SK-N-MC (cell line): Measurements from ENCODE around the gene PARD3B.

Experiments used
- DNase-seq: peaks from one replicate; pipeline ENCODE4 v3.0.0-alpha.2; 2011; ENCODE audit warnings: low read depth, low spot score
- H3K27ac ChIP-seq: fragments of 200-600 bp; sonication (generic); 2 replicates; pipeline ENCODE4 v1.5.1; 2016; ENCODE audit warnings: mixed run types
- H3K36me3 ChIP-seq: fragments of 200-600 bp; sonication (generic); 2 replicates; pipeline ENCODE4 v1.6.1; 2017; ENCODE audit warnings: antibody characterized with exemption, low read length, mixed read lengths; ENCODE audit not compliant: insufficient read depth
- H3K4me3 ChIP-seq: fragments of 200-600 bp; sonication (generic); 2 replicates; pipeline ENCODE4 v1.5.1; 2016
- H3K9ac ChIP-seq: fragments of 200-600 bp; sonication (generic); 2 replicates; pipeline ENCODE4 v1.8.0; 2017; ENCODE audit warnings: mixed run types, mixed read lengths; ENCODE audit not compliant: insufficient read length
- H3K9me3 ChIP-seq: fragments of 200-600 bp; sonication (generic); 2 replicates; pipeline ENCODE4 v1.6.1; 2017; ENCODE audit warnings: low read depth, mild to moderate bottlenecking, antibody characterized with exemption, low read length, moderate library complexity, mixed read lengths
- EZH2 ChIP-seq: fragments of 200-600 bp; sonication (generic); IDR thresholded peaks from one replicate; pipeline ENCODE4 v1.6.1; 2017; ENCODE audit warnings: antibody characterized with exemption
- FOXP2 ChIP-seq: optimal IDR thresholded peaks from 2 replicates; pipeline ENCODE3; 2011; ENCODE audit warnings: mild to moderate bottlenecking, moderate library complexity; ENCODE audit not compliant: insufficient read depth; ENCODE audit errors: extremely low read length, control extremely low read depth
- POLR2AphosphoS5 ChIP-seq: IDR thresholded peaks from 2 replicates; pipeline ENCODE4 v1.6.1; 2012; ENCODE audit warnings: mild to moderate bottlenecking, low read depth, low read length, borderline replicate concordance

Gene PARD3B

DNA sequence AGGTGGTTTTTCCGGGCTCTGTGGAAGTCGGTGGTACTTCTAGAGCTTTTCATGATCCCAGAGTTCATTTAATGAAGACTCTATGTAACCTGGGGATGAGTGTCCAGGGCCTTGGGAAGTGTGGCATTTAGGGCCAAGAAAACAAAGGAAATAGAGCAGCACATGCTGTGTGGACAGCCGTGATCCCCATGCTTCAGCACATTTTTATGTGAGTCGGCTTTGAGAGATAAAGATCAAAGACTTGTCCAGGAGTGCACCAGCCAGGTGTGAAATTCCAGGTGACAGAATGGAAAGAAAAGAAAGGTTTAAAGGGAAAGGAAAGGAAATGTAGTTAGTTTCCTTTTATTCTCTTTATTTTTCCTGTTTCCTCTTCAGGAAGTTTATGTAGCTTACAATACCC is 879.1 kb downstream of the PARD3B start:
- TF ChIP-seq FOXP2: no peak
- no peak for TF ChIP-seq EZH2
- TF ChIP-seq POLR2AphosphoS5: no peak
- Histone ChIP-seq H3K9me3 (no peaks in the 10 kb centered on the region), H3K4me3 (no peak overlapping the region), H3K27ac (no peak overlapping the region), H3K9ac (no peak overlapping the region), H3K36me3 (no peaks in the 10 kb centered on the region)
- DNase-seq: no peak

DNA sequence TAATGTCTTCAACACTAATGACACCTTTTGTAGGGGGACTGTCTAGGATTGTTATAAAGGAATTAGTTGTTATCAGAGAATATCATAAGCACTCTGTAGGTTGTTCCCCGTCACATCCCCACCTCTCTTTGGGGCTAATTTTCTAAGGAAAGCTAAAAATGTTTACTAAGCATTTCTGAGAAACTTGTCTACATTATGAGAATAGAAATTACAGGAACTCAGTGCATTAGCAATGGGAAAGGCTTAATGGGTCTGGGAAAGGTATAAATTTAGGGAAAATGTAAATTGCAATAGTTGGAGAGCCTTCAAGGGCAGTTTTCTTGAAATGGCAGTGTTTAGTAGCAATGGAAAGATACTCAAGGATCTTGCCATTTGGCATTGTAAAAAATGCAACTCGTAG is 879.8 kb downstream of the PARD3B start:
- Histone ChIP-seq H3K27ac (no peak overlapping the region), H3K36me3 (no peaks in the 10 kb centered on the region), H3K9me3 (no peaks in the 10 kb centered on the region), H3K4me3 (no peak overlapping the region), H3K9ac (no peak overlapping the region)
- TF ChIP-seq POLR2AphosphoS5 (no peak), FOXP2 (no peak), EZH2 (no peak)
- DNase-seq: no peak

DNA sequence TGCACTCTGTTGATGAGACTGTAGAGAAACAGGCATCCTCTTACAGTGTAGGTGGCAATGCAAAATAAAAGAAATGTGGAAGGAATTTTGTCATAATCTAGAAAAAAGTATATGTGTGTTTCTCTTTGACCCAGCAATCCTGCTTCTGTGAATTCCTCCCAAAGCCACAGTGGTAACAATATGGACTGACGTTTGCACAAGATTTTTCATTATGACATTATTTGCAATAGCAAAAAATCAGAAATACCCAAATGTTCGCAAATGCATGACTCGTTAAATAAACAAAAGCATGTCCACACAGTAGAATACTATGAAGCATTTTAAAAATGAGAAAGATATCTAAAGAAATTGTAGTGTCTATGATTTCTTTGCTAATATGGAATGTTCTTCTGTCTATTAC is 881.8 kb downstream of the PARD3B start:
- H3K9me3 ChIP-seq: no peaks in the 10 kb centered on the region
- DNase-seq: no peak
- H3K36me3 ChIP-seq: no peaks in the 10 kb centered on the region
- no peak overlapping the region for H3K27ac ChIP-seq
- TF ChIP-seq POLR2AphosphoS5 (no peak), FOXP2 (no peak), EZH2 (no peak)
- no peak overlapping the region for H3K4me3 ChIP-seq
- no peak overlapping the region for H3K9ac ChIP-seq

DNA sequence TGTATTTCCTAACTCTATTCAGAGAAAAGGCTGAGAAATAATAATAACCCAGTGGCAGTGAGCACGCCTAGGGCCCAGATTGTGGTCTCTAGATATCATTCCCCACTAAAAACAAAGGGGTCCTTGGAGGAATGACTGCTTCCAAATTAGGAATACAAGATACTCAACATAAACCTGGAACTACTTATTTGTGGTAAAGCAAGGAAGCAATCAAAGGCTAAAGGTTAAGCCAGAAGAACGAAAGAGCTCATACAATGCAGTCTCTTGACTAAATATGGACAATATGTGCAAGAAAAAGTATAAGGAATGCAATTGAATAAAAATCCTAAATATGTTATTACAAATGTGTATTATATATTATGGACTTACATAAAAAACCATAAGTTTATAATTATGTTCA is 883.5 kb downstream of the PARD3B start:
- Histone ChIP-seq H3K9ac (no peak overlapping the region), H3K36me3 (no peaks in the 10 kb centered on the region), H3K4me3 (no peak overlapping the region), H3K9me3 (no peaks in the 10 kb centered on the region), H3K27ac (no peak overlapping the region)
- TF ChIP-seq POLR2AphosphoS5 (no peak), FOXP2 (no peak)
- no peak for DNase-seq

DNA sequence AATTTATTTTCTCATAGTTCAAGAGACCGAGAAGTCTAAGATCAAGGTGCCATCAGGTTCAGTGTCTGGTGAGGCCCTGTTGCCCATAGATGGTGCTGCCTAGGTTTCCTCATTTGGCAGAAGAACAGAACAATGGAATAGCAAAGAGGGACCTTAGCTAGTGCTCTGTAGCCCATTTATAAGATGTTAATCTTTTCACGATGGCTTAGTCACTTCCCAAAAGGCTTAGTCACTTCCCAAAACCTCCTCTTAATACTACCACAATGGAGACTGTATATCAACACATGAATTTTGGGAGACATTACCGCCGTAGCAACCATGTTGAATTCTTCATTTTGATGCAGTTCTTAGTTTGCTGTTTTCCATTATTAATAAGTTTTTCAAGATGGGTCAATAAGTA is 890.7 kb downstream of the PARD3B start:
- H3K4me3 ChIP-seq: no peak overlapping the region
- TF ChIP-seq FOXP2 (no peak), EZH2 (no peak), POLR2AphosphoS5 (no peak)
- 0 out of 2 replicates have a peak, but pooled peaks cover 3% of the 10 kb centered on the region for H3K9me3 ChIP-seq
- no peak for DNase-seq
- no peak overlapping the region for H3K27ac ChIP-seq
- no peaks in the 10 kb centered on the region for H3K36me3 ChIP-seq
- H3K9ac ChIP-seq: no peak overlapping the region

DNA sequence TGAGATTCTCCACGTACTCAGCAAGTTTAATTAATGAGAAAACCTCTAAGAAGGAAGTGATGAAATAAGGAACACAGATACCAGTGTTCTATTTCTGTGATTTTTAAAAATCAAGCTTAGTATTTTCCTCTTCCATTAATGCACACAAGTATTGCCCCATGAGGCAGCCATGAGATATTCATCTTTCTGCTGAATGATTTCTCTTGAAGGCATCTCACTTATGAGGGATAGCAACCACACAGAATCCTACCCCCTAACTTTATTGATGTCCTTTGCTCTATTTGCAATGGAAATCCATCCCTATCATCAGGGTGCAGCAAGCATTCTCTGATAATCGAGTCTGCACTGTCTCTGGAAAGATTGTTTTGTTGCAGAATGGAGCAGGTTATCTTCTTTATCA is 893.0 kb downstream of the PARD3B start:
- Histone ChIP-seq H3K4me3 (no peak overlapping the region), H3K9me3 (0 out of 2 replicates have a peak, but pooled peaks cover 3% of the 10 kb centered on the region), H3K9ac (no peak overlapping the region), H3K27ac (no peak overlapping the region), H3K36me3 (no peaks in the 10 kb centered on the region)
- TF ChIP-seq EZH2 (no peak), POLR2AphosphoS5 (no peak), FOXP2 (no peak)
- no peak for DNase-seq

DNA sequence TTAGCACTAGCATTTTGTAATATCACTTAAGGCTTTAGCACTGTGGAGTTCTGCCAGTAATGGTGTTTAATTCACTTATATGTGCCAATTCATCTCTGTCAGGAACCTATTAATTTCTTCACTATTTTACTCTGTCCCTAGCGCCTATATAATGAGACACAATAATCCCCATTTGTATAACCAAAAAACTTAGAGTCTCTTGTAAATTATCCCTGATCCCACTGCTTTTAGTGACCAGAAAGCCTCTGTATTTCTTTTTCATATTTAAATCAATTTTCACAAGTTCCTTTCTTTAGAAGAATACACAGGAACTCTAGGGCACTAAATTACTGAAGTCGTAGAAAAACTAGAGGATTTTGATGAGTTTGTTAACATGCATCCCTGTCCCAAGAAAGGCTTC is 894.3 kb downstream of the PARD3B start:
- no peak for DNase-seq
- TF ChIP-seq POLR2AphosphoS5: no peak
- TF ChIP-seq FOXP2: no peak
- no peak for TF ChIP-seq EZH2

DNA sequence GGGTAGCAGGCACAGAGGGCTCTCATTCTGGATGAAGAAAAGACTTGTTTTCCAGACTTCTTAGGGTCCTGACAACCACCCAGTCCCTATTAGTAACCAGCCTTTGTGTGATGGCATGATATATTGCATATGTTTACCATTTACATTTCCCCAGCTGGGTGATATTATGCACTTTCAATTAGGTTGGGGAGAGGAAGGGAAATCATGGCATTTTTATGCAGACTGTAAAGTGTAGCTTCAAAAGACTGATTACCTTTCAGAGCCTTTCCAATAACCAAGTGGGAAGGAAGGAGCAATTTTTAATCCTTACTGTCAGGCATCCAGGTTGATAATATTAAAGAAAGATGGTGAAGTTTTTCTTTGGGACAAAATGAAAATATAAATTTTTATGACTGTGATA is 896.2 kb downstream of the PARD3B start:
- Histone ChIP-seq H3K9ac (no peak overlapping the region), H3K9me3 (no peaks in the 10 kb centered on the region), H3K27ac (no peak overlapping the region), H3K4me3 (no peak overlapping the region), H3K36me3 (no peaks in the 10 kb centered on the region)
- TF ChIP-seq FOXP2 (no peak), EZH2 (no peak), POLR2AphosphoS5 (no peak)
- no peak for DNase-seq

More for the DNA sequence above, 894.3 kb downstream of the PARD3B start:
- H3K27ac ChIP-seq: no peak overlapping the region
- no peak overlapping the region for H3K9ac ChIP-seq
- H3K36me3 ChIP-seq: no peaks in the 10 kb centered on the region
- H3K9me3 ChIP-seq: 0 out of 2 replicates have a peak, but pooled peaks cover 3% of the 10 kb centered on the region
- H3K4me3 ChIP-seq: no peak overlapping the region

DNA sequence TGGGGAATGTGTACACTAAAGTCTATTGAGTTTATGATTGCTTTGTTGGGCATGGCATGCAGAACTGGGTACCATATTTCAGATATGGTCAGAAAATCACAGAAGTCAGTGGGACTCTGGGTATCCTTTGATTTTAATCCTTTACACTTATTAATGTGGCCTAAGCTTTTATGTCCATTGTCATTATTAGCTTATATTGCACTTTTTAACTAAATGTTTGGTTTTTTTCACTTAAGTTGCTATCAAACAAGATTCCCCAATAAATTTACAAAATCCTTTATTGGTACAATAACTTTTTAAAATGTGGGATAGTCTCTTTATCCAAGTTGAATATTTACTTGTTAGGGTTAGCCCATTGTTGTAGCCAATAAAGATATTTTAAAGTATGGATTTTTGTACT is 902.9 kb downstream of the PARD3B start:
- H3K9me3 ChIP-seq: no peaks in the 10 kb centered on the region
- no peak overlapping the region for H3K27ac ChIP-seq
- no peak overlapping the region for H3K4me3 ChIP-seq
- no peak overlapping the region for H3K9ac ChIP-seq
- no peak for TF ChIP-seq FOXP2
- no peak for TF ChIP-seq EZH2
- TF ChIP-seq POLR2AphosphoS5: no peak
- no peaks in the 10 kb centered on the region for H3K36me3 ChIP-seq
- no peak for DNase-seq
